ENCODE data around the gene LARP4B. TPM values are rescaled to one million over a fixed set of nuclear protein-coding genes. Genes with fewer than 3 reads are reported as not detected.

Gene LARP4B
- total RNA-seq, 1 donor from 2014 or later = 33.1 TPM

DNA sequence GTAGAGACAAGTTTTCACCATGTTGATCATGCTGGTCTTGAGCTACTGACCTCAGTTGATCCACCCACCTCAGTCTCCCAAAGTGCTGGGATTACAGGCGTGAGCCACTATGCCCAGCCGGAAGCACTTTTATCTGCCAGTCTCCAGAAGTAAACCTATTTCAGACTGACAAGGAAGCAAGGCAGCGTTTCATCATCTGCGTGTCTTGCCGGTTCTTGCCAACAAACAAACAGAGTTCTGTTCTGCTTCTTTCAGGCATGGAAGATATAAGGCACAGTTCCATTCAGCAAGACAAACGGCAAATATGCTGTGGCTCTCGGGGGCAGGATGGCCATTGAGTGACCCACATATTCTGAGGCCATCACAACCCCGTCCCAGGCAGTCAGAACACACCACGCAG, 15.5 kb upstream of the LARP4B start:
- Mint-ChIP-seq H3K4me1 (peaks cover 8% of the 10 kb centered on the region), H3K27ac (no peak overlapping the region), H3K36me3 (no peaks in the 10 kb centered on the region), H3K27me3 (ENCODE audit: insufficient read depth, low read depth) (peaks cover 4% of the 10 kb centered on the region), H3K9me3 (no peaks in the 10 kb centered on the region), H3K4me3 (no peak overlapping the region)
- Histone ChIP-seq H3F3A (ENCODE audit: low read depth) (no peaks in the 10 kb centered on the region), H3K9ac (no peak overlapping the region), H3K79me2 (ENCODE audit: low read depth) (no peaks in the 10 kb centered on the region), H3K27me3 (no peaks in the 10 kb centered on the region), H3K4me2 (no peak overlapping the region), H3K36me3 (no peaks in the 10 kb centered on the region), H2AFZ (replicated peaks) (no peak overlapping the region), H3K4me1 (no peaks in the 10 kb centered on the region), H3K27ac (no peak overlapping the region), H4K20me1 (ENCODE audit: low read depth) (no peaks in the 10 kb centered on the region), H3K9me3 (ENCODE audit: low read depth) (no peaks in the 10 kb centered on the region), H3K4me3 (no peak overlapping the region)
- DNase-seq (ENCODE audit: low spot score) = no peak
- no peak for TF ChIP-seq EZH2phosphoT487 (IDR thresholded peaks at IDR 0.05)
- TF ChIP-seq, protein P1, sequence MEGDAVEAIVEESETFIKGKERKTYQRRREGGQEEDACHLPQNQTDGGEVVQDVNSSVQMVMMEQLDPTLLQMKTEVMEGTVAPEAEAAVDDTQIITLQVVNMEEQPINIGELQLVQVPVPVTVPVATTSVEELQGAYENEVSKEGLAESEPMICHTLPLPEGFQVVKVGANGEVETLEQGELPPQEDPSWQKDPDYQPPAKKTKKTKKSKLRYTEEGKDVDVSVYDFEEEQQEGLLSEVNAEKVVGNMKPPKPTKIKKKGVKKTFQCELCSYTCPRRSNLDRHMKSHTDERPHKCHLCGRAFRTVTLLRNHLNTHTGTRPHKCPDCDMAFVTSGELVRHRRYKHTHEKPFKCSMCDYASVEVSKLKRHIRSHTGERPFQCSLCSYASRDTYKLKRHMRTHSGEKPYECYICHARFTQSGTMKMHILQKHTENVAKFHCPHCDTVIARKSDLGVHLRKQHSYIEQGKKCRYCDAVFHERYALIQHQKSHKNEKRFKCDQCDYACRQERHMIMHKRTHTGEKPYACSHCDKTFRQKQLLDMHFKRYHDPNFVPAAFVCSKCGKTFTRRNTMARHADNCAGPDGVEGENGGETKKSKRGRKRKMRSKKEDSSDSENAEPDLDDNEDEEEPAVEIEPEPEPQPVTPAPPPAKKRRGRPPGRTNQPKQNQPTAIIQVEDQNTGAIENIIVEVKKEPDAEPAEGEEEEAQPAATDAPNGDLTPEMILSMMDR (IDR thresholded peaks at IDR 0.05) = no peak
- no peak for TF ChIP-seq EZH2 (IDR thresholded peaks at IDR 0.05)

DNA sequence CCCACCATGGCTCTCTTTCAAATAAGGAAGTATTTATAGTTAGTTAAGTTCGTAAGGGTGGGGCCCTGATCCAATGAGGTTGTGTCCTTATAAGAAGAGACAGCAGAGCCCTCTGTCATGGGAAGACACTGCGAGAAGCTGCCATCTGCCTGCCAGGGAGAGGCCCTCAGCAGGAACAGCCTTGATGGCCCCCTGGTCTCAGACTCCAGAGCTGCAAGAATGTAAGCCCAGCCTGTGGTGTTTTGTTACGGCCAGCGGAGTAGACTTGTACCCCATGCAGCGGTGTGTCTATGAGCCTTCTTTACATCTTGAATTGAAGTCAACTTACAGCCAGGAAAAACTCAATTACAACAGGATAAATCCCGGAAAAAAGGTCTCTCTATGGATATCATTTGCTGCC, 14.3 kb upstream of the LARP4B start:
- DNase-seq (ENCODE audit: low spot score) = peak; percentile 38
- H3K27ac ChIP-seq = no peak overlapping the region
- Mint-ChIP-seq H3K4me1 (peaks cover 8% of the 10 kb centered on the region), H3K27me3 (ENCODE audit: insufficient read depth, low read depth) (peaks cover 4% of the 10 kb centered on the region), H3K4me3 (no peak overlapping the region), H3K27ac (no peak overlapping the region), H3K36me3 (no peaks in the 10 kb centered on the region), H3K9me3 (no peaks in the 10 kb centered on the region)
- no peaks in the 10 kb centered on the region for H3K4me1 ChIP-seq
- H3K4me2 ChIP-seq = no peak overlapping the region
- no peak overlapping the region for H3K9ac ChIP-seq
- TF ChIP-seq, protein P1 (IDR thresholded peaks at IDR 0.05) = no peak
- TF ChIP-seq EZH2 (IDR thresholded peaks at IDR 0.05) (no peak), EZH2phosphoT487 (IDR thresholded peaks at IDR 0.05) (no peak)
- H3K4me3 ChIP-seq = no peak overlapping the region
- no peaks in the 10 kb centered on the region for H4K20me1 ChIP-seq (ENCODE audit: low read depth)
- no peak overlapping the region for H2AFZ ChIP-seq (replicated peaks)
- H3K79me2 ChIP-seq (ENCODE audit: low read depth) = no peaks in the 10 kb centered on the region
- H3F3A ChIP-seq (ENCODE audit: low read depth) = no peaks in the 10 kb centered on the region
- no peaks in the 10 kb centered on the region for H3K9me3 ChIP-seq (ENCODE audit: low read depth)
- no peaks in the 10 kb centered on the region for H3K27me3 ChIP-seq
- H3K36me3 ChIP-seq = no peaks in the 10 kb centered on the region

DNA sequence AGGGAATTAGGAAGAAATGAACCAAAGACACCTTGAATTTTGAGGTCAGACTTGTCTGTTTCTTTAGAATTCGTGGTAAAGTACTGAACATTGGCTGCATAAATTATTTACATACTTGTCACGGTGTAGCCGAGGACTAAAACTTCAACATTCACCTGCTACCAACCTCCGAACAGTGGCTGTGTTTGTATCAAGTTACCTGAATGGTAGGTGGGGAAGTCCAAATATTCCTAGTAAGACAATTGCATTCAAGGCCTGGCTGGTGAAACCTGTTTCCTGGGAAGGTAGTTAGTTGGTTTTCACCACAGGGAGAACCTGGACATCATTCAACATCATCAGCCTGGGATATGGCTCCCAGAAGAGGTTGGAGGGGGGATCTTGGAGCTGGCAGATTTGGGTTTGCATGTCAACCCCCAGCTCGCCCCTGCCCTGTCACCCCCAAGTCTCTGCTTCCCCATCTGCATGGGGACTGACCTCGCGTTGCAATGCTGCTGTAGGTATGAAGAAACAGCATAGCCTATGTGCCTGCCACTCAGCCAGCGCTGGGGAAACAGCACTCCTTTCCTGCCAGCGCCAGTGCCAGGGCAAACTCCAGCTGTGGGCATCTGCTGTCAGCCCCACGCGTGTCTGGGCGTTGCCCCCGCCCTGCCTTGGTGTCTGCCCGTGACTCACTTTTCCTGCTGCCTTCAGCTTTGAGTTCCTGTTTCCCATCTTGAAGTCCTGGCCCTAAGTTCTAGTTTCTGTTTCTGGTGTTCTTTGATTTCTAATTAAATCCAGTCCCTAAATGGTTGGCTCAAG, 12.7 kb upstream of the LARP4B start:
- H3F3A ChIP-seq (ENCODE audit: low read depth) = no peaks in the 10 kb centered on the region
- no peak overlapping the region for H2AFZ ChIP-seq (replicated peaks)
- H3K9me3 ChIP-seq (ENCODE audit: low read depth) = no peaks in the 10 kb centered on the region
- no peaks in the 10 kb centered on the region for H3K79me2 ChIP-seq (ENCODE audit: low read depth)
- no peaks in the 10 kb centered on the region for H4K20me1 ChIP-seq (ENCODE audit: low read depth)
- no peak overlapping the region for H3K27ac ChIP-seq
- H3K9me3 Mint-ChIP-seq = no peaks in the 10 kb centered on the region
- TF ChIP-seq EZH2 (IDR thresholded peaks at IDR 0.05) (no peak), EZH2phosphoT487 (IDR thresholded peaks at IDR 0.05) (no peak)
- TF ChIP-seq, protein P1 (IDR thresholded peaks at IDR 0.05) = no peak
- H3K36me3 ChIP-seq = no peaks in the 10 kb centered on the region
- no peaks in the 10 kb centered on the region for H3K27me3 ChIP-seq
- H3K27me3 Mint-ChIP-seq (ENCODE audit: insufficient read depth, low read depth) = peaks cover 6% of the 10 kb centered on the region
- no peak overlapping the region for H3K4me3 ChIP-seq
- H3K4me1 ChIP-seq = no peaks in the 10 kb centered on the region
- no peaks in the 10 kb centered on the region for H3K36me3 Mint-ChIP-seq
- no peak for DNase-seq (ENCODE audit: low spot score)
- no peak overlapping the region for H3K9ac ChIP-seq
- H3K4me1 Mint-ChIP-seq = peaks cover 8% of the 10 kb centered on the region
- no peak overlapping the region for H3K4me3 Mint-ChIP-seq
- H3K4me2 ChIP-seq = no peak overlapping the region
- H3K27ac Mint-ChIP-seq = no peak overlapping the region

Measured in neural progenitor cell (in vitro differentiated cells).